GM12892 (cell line): ENCODE data around the gene POLR3G.

Experiments
- POLR2A ChIP-seq: IDR thresholded peaks from 2 replicates; pipeline ENCODE4 v1.6.1; 2011; ENCODE audit warnings: low read depth, low read length, control low read depth
- POLR2AphosphoS5 ChIP-seq: IDR thresholded peaks from 2 replicates; pipeline ENCODE4 v1.6.1; 2011; ENCODE audit warnings: low read depth, low read length, control low read depth
- TAF1 ChIP-seq: IDR thresholded peaks from 2 replicates; pipeline ENCODE4 v1.6.1; 2011; ENCODE audit warnings: low read depth, mild to moderate bottlenecking, control low read depth, low read length, borderline replicate concordance

DNA sequence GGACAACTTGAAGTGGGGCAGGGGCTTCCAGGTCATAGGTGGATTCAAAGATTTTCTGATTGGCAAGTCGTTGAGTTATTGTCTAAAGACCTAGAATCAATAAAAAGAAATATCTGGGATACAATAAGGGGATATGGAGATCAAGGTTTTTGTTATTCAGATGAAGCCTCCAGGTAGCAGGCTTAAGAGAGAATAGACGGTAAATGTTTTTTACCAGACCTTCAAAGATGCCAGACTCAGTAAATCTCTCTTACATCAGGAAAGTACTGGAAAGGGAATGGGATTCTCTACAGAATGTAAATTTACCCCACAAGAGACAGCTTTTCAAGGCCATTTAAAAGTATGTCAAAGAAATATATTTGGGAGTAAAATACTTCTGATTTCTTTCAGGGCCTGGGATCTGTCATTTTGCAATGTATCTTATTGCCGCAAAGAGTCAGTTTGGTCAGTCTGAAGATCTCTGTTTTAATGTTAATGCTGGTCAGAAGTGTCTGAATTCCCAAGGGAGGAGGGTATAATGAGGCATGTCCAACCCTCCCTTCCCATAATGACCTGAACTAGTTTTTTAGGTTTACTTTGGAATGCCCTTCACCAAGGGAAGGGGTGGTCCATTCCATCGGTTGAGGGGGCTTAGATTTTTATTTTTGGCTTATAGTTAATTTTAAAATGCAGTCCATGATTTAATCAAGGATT is 68.3 kb downstream of the POLR3G start:
- no peak for TF ChIP-seq POLR2AphosphoS5
- no peak for TF ChIP-seq POLR2A
- no peak for TF ChIP-seq TAF1
